Measurements from ENCODE around the gene SDK2. TPM values are rescaled to one million over a fixed set of nuclear protein-coding genes. Genes with fewer than 3 reads are reported as not detected.

SDK2 gene
- polyA plus RNA-seq, 1 of the 3 experiments (the other 2 are of a cell fraction), result 0.02 TPM

GRCh38 chr17:73304971-73305812 lies 339.1 kb downstream of the SDK2 start (continued):
- no peak for TF ChIP-seq USF2 (IDR thresholded peaks at IDR 0.05; ENCODE audit: borderline replicate concordance, low read depth, low read length)
- TF ChIP-seq RCOR1 (IDR thresholded peaks at IDR 0.05; ENCODE audit: low read length), result no peak
- no peak for TF ChIP-seq ZBTB33 (IDR thresholded peaks at IDR 0.05; ENCODE audit: borderline replicate concordance, low read depth)
- no peak for TF ChIP-seq USF1 (IDR thresholded peaks at IDR 0.05; ENCODE audit: borderline replicate concordance, low read depth)
- peak; percentile 79 for TF ChIP-seq GABPA (IDR thresholded peaks at IDR 0.05; ENCODE audit: low read depth)
- TF ChIP-seq PBX3 (IDR thresholded peaks at IDR 0.05), result peak; percentile 35; the same call in 1 of the 2 replicates
- peak; percentile 59 for TF ChIP-seq NFIC (IDR thresholded peaks at IDR 0.05; ENCODE audit: borderline replicate concordance)
- no peak for TF ChIP-seq MEF2A (IDR thresholded peaks at IDR 0.05; ENCODE audit: borderline replicate concordance, low read depth)
- no peak for TF ChIP-seq CHD2 (IDR thresholded peaks at IDR 0.05; ENCODE audit: low read length, partially characterized antibody)
- TF ChIP-seq NRF1 (IDR thresholded peaks at IDR 0.05; ENCODE audit: low read depth, low read length), result no peak
- TF ChIP-seq EZH2phosphoT487 (IDR thresholded peaks at IDR 0.05; ENCODE audit: borderline replicate concordance, low read depth), result no peak
- peak in 1 of 2 experiments; percentile 31; a peak in 1 of 4 replicates for TF ChIP-seq EP300 (IDR thresholded peaks at IDR 0.05; ENCODE audit: borderline replicate concordance in 1 of 2, low read depth in 1 of 2, low read length in 1 of 2)
- TF ChIP-seq FOXJ3 (CRISPR knock-in tag; IDR thresholded peaks at IDR 0.05), result no peak
- peak; percentile 72 for TF ChIP-seq ELF1 (IDR thresholded peaks at IDR 0.05)
- no peak for TF ChIP-seq RFX5 (IDR thresholded peaks at IDR 0.05; ENCODE audit: low read length)
- TF ChIP-seq SMC3 (IDR thresholded peaks at IDR 0.05; ENCODE audit: low read depth, low read length), result 0 out of 2 replicates have a peak, but pooled peaks have one; percentile 24
- TF ChIP-seq RAD21 (IDR thresholded peaks at IDR 0.05; ENCODE audit: low read length), result peak; percentile 28; the same call in 1 of the 2 replicates
- TF ChIP-seq FOSL2 (IDR thresholded peaks at IDR 0.05; ENCODE audit: borderline replicate concordance, low read depth), result no peak
- no peak for TF ChIP-seq MXI1 (IDR thresholded peaks at IDR 0.05; ENCODE audit: low read depth, low read length)
- TF ChIP-seq CTCF (IDR thresholded peaks at IDR 0.05), result peak; percentile 55
- 0 out of 2 replicates have a peak, but pooled peaks have one; percentile 22 for TF ChIP-seq POLR2AphosphoS5 (IDR thresholded peaks at IDR 0.05; ENCODE audit: low read depth, low read length)
- TF ChIP-seq TEAD4 (IDR thresholded peaks at IDR 0.05; ENCODE audit: borderline replicate concordance, insufficient read depth), result no peak
- no peak; the same call in 1 of the 2 replicates for TF ChIP-seq SIN3A (IDR thresholded peaks at IDR 0.05; ENCODE audit: borderline replicate concordance, low read depth, low read length)
- no peak for TF ChIP-seq FOXM1 (IDR thresholded peaks at IDR 0.05; ENCODE audit: low read depth)
- no peak for TF ChIP-seq YY1 (IDR thresholded peaks at IDR 0.05; ENCODE audit: low read depth)
- no peak for TF ChIP-seq GATA2 (CRISPR knock-in tag; IDR thresholded peaks at IDR 0.05)
- peak; percentile 38; the same call in 1 of the 2 replicates for TF ChIP-seq RXRA (IDR thresholded peaks at IDR 0.05; ENCODE audit: borderline replicate concordance, low read depth)
